ENCODE results near the gene MYO3B. TPM values are rescaled to one million over a fixed set of nuclear protein-coding genes. Genes with fewer than 3 reads are reported as not detected.
"Not testable (repeated sequence)": the region's sequence is repeated elsewhere in the genome, so short reads cannot be mapped to it uniquely, and the experiment has no call there.

The MYO3B gene
- polyA plus RNA-seq, 3 donors from 2014 or later = not detected

GRCh38 chr2:170254293-170254732, 76.4 kb downstream of the MYO3B start:
- no peaks in the 10 kb centered on the region for H3K4me1 Mint-ChIP-seq
- peaks cover 0 to 5% (median 1%) of the 10 kb centered on the region in 6 donors for H3K9me3 Mint-ChIP-seq
- no peak overlapping the region for H3K4me3 Mint-ChIP-seq
- peaks cover 3 to 6% (median 6%) of the 10 kb centered on the region in 3 donors for H3K27me3 Mint-ChIP-seq (ENCODE audit: low read depth in 3 of 3)
- DNase-seq = no peak
- peaks cover 0 to 10% (median 0%) of the 10 kb centered on the region in 3 donors for H3K36me3 Mint-ChIP-seq
- H3K27ac Mint-ChIP-seq = no peak overlapping the region

- H3K9me3 Mint-ChIP-seq = peaks cover 0 to 5% (median 1%) of the 10 kb centered on the region in 6 donors
- no peak overlapping the region for H3K4me3 Mint-ChIP-seq
- peaks cover 0 to 10% (median 0%) of the 10 kb centered on the region in 3 donors for H3K36me3 Mint-ChIP-seq
- peaks cover 3 to 6% (median 6%) of the 10 kb centered on the region in 3 donors for H3K27me3 Mint-ChIP-seq (ENCODE audit: low read depth in 3 of 3)
- no peak overlapping the region for H3K27ac Mint-ChIP-seq
- DNase-seq = no peak
- no peaks in the 10 kb centered on the region for H3K4me1 Mint-ChIP-seq
These were observed 77.2 kb downstream of the MYO3B start for GRCh38 chr2:170255137-170255536.

GRCh38 chr2:170255971-170256370, 78.0 kb downstream of the MYO3B start:
- H3K4me1 Mint-ChIP-seq = no peaks in the 10 kb centered on the region
- H3K27ac Mint-ChIP-seq = no peak overlapping the region
- DNase-seq = no peak
- H3K36me3 Mint-ChIP-seq = peaks cover 0 to 10% (median 0%) of the 10 kb centered on the region in 3 donors
- H3K4me3 Mint-ChIP-seq = no peak overlapping the region
- peaks cover 0 to 5% (median 3%) of the 10 kb centered on the region in 6 donors for H3K9me3 Mint-ChIP-seq
- peaks cover 3 to 8% (median 6%) of the 10 kb centered on the region in 3 donors for H3K27me3 Mint-ChIP-seq (ENCODE audit: low read depth in 3 of 3)

GRCh38 chr2:170258382-170258781, 80.4 kb downstream of the MYO3B start:
- Mint-ChIP-seq H3K4me3 (no peak overlapping the region), H3K4me1 (no peaks in the 10 kb centered on the region), H3K27ac (no peak overlapping the region), H3K36me3 (peaks cover 0 to 6% (median 0%) of the 10 kb centered on the region in 3 donors), H3K27me3 (ENCODE audit: low read depth in 3 of 3) (peaks cover 0 to 4% (median 3%) of the 10 kb centered on the region in 3 donors), H3K9me3 (peaks cover 0 to 4% (median 3%) of the 10 kb centered on the region in 6 donors)
- DNase-seq = no peak

GRCh38 chr2:170260188-170260587, 82.2 kb downstream of the MYO3B start:
- Mint-ChIP-seq H3K4me1 (no peaks in the 10 kb centered on the region), H3K27ac (no peak overlapping the region), H3K36me3 (peaks cover 0 to 6% (median 0%) of the 10 kb centered on the region in 3 donors), H3K4me3 (no peak overlapping the region), H3K9me3 (peaks cover 0 to 4% (median 3%) of the 10 kb centered on the region in 6 donors), H3K27me3 (ENCODE audit: low read depth in 3 of 3) (peaks cover 0 to 3% (median 2%) of the 10 kb centered on the region in 3 donors)
- no peak for DNase-seq

- Mint-ChIP-seq H3K4me3 (no peak overlapping the region), H3K4me1 (no peaks in the 10 kb centered on the region), H3K36me3 (peaks cover 0 to 6% (median 0%) of the 10 kb centered on the region in 3 donors), H3K27ac (no peak overlapping the region), H3K27me3 (ENCODE audit: low read depth in 3 of 3) (peaks cover 0 to 4% (median 3%) of the 10 kb centered on the region in 3 donors), H3K9me3 (peaks cover 0 to 4% (median 3%) of the 10 kb centered on the region in 6 donors)
- DNase-seq = no peak
These were observed 83.6 kb downstream of the MYO3B start for GRCh38 chr2:170261566-170261965.

DNA sequence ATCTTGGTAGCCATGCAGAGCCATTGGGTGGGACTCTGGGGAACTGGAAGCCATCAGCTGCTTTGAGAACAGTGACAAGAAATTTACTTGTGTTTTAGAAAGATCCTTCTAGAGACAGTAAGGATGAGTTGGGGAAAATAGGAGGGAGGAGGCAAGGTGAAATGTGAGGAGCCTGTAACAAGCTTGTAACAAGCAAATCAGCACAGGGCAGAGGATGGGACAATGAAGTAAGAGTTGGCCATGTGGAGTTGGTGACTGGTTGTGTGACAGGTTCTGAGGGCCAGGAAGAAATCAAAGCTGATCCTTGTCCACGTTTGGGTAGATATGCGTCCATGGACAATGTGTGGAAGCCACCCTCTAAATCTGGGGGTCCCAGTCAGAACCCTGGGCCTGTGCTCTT, 84.4 kb downstream of the MYO3B start:
- no peak for DNase-seq
- H3K4me1 Mint-ChIP-seq = no peaks in the 10 kb centered on the region
- no peaks in the 10 kb centered on the region for H3K36me3 Mint-ChIP-seq
- H3K27me3 Mint-ChIP-seq (ENCODE audit: low read depth in 3 of 3) = peaks cover 0 to 4% (median 3%) of the 10 kb centered on the region in 3 donors
- H3K9me3 Mint-ChIP-seq = peaks cover 0 to 3% (median 0%) of the 10 kb centered on the region in 6 donors
- no peak overlapping the region for H3K4me3 Mint-ChIP-seq
- H3K27ac Mint-ChIP-seq = no peak overlapping the region

- Mint-ChIP-seq H3K27me3 (ENCODE audit: low read depth in 3 of 3) (peaks cover 0 to 4% (median 0%) of the 10 kb centered on the region in 3 donors), H3K4me3 (no peak overlapping the region), H3K4me1 (no peaks in the 10 kb centered on the region), H3K9me3 (peaks cover 0 to 3% (median 0%) of the 10 kb centered on the region in 6 donors), H3K36me3 (no peaks in the 10 kb centered on the region), H3K27ac (no peak overlapping the region)
- no peak for DNase-seq
These were observed 84.9 kb downstream of the MYO3B start for GRCh38 chr2:170262806-170263205.

- H3K9me3 Mint-ChIP-seq; H3K36me3 Mint-ChIP-seq; H3K27me3 Mint-ChIP-seq (ENCODE audit: low read depth in 3 of 3); H3K4me3 Mint-ChIP-seq; H3K27ac Mint-ChIP-seq; H3K4me1 Mint-ChIP-seq; DNase-seq: not testable (repeated sequence)
These were observed 86.0 kb downstream of the MYO3B start for GRCh38 chr2:170263728-170264521.

DNA sequence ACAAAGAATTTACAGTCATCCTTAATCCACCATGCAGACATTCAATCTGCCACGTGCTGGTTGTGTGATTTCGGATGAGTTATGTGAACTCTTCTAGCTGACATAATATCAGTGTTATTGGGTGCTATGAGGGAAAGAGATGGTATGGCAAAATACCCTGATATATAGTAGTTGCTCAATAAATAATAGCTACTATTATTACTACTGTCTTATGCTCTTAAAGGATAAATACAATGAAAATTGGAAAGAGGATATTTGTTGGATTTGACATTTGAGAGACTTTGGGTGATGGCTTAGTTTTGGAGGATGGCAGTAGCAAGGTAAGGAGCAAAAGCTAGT, 86.5 kb downstream of the MYO3B start:
- peaks cover 0 to 4% (median 0%) of the 10 kb centered on the region in 3 donors for H3K27me3 Mint-ChIP-seq (ENCODE audit: low read depth in 3 of 3)
- H3K27ac Mint-ChIP-seq = no peak overlapping the region
- DNase-seq = no peak
- H3K4me3 Mint-ChIP-seq = no peak overlapping the region
- H3K9me3 Mint-ChIP-seq = peaks cover 0 to 3% (median 0%) of the 10 kb centered on the region in 6 donors
- H3K4me1 Mint-ChIP-seq = no peaks in the 10 kb centered on the region
- H3K36me3 Mint-ChIP-seq = no peaks in the 10 kb centered on the region

DNA sequence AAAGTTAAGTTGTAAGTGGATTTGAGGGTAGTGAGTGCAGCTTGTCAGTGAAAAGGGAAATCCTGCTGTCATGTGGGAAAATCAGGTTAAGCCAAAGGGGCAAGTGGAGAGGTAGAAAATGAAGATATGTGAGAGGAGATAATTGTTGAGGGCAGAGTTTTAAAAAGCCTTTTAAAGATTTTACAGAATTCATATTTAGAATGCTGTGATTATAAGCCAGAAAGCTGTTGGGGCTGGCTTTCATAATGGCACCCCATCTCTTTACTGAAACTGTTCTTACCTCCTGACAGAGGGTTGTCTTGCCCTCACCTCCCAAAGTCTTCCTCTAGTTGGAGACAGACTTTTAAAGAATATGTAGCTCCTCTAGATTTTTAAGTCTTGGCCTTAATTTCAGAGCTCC, 86.9 kb downstream of the MYO3B start:
- DNase-seq = no peak
- H3K4me3 Mint-ChIP-seq = no peak overlapping the region
- no peaks in the 10 kb centered on the region for H3K36me3 Mint-ChIP-seq
- H3K27ac Mint-ChIP-seq = no peak overlapping the region
- H3K4me1 Mint-ChIP-seq = no peaks in the 10 kb centered on the region
- peaks cover 0 to 3% (median 0%) of the 10 kb centered on the region in 6 donors for H3K9me3 Mint-ChIP-seq
- peaks cover 0 to 4% (median 2%) of the 10 kb centered on the region in 3 donors for H3K27me3 Mint-ChIP-seq (ENCODE audit: low read depth in 3 of 3)

GRCh38 chr2:170265321-170265720, 87.4 kb downstream of the MYO3B start:
- no peak for DNase-seq
- no peaks in the 10 kb centered on the region for H3K4me1 Mint-ChIP-seq
- H3K27me3 Mint-ChIP-seq (ENCODE audit: low read depth in 3 of 3) = peaks cover 0 to 4% (median 2%) of the 10 kb centered on the region in 3 donors
- no peak overlapping the region for H3K27ac Mint-ChIP-seq
- H3K4me3 Mint-ChIP-seq = no peak overlapping the region
- H3K9me3 Mint-ChIP-seq = peaks cover 0 to 3% (median 0%) of the 10 kb centered on the region in 6 donors
- H3K36me3 Mint-ChIP-seq = no peaks in the 10 kb centered on the region

DNA sequence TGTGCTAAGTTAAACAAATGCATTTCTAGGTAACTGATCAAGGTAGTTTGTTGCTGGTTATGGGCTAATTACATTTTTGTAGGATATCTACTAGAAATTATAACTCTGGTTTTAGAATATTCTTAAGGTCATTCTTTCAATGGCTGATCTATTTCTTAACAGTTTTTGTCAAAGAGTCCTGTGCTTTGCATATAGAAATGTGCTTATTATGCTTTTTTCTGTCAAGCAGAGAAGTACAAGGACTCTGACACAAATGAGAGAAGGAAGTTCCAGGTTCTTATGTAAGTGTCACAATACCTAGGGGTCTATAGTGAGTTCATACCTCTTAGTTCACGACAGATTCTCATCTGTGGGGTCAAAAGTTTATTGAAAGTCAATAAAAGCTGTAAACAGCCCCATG, 88.4 kb downstream of the MYO3B start:
- no peaks in the 10 kb centered on the region for H3K4me1 Mint-ChIP-seq
- peaks cover 0 to 3% (median 2%) of the 10 kb centered on the region in 3 donors for H3K27me3 Mint-ChIP-seq (ENCODE audit: low read depth in 3 of 3)
- H3K36me3 Mint-ChIP-seq = no peaks in the 10 kb centered on the region
- H3K27ac Mint-ChIP-seq = no peak overlapping the region
- H3K9me3 Mint-ChIP-seq = peaks cover 0 to 3% (median 0%) of the 10 kb centered on the region in 6 donors
- H3K4me3 Mint-ChIP-seq = no peak overlapping the region
- DNase-seq = no peak

- DNase-seq = no peak
- peaks cover 0 to 3% (median 2%) of the 10 kb centered on the region in 3 donors for H3K27me3 Mint-ChIP-seq (ENCODE audit: low read depth in 3 of 3)
- no peaks in the 10 kb centered on the region for H3K4me1 Mint-ChIP-seq
- H3K4me3 Mint-ChIP-seq = no peak overlapping the region
- H3K9me3 Mint-ChIP-seq = peaks cover 0 to 2% (median 0%) of the 10 kb centered on the region in 6 donors
- H3K36me3 Mint-ChIP-seq = no peaks in the 10 kb centered on the region
- no peak overlapping the region for H3K27ac Mint-ChIP-seq
These were observed 89.1 kb downstream of the MYO3B start for GRCh38 chr2:170267071-170267470.

All from immature natural killer cell (primary cell).